Measurements from ENCODE around the gene KIR3DL1.

- no peak for TF ChIP-seq CTCF (conservative IDR thresholded peaks at IDR 0.05; ENCODE audit: low read length)
- no peak for TF ChIP-seq EZH2phosphoT487 (IDR thresholded peaks at IDR 0.05; ENCODE audit: borderline replicate concordance, low read depth, low read length)
Measured at GRCh38 chr19:54851353-54851752, 35.1 kb downstream of the KIR3DL1 start.
